HG03457 (cell line): ENCODE results near the gene CREB3L1.

Source experiments
- ATAC-seq: cut with Tn5 transposase; IDR thresholded peaks from one replicate; pipeline ENCODE4 v1.9.1; 2021; ENCODE audit warnings: moderate number of reproducible peaks; ENCODE audit not compliant: unreplicated experiment

Gene CREB3L1

GRCh38 chr11:46321757-46322156 lies 44.3 kb downstream of the CREB3L1 start:
- no peak for ATAC-seq

GRCh38 chr11:46322759-46323158 lies 45.3 kb downstream of the CREB3L1 start:
- no peak for ATAC-seq

- no peak for ATAC-seq
Measured at GRCh38 chr11:46326813-46327416, 49.5 kb downstream of the CREB3L1 start.

GRCh38 chr11:46327829-46328228 lies 50.4 kb downstream of the CREB3L1 start:
- no peak for ATAC-seq

- ATAC-seq = no peak
Measured at GRCh38 chr11:46330154-46330553, 52.7 kb downstream of the CREB3L1 start.

DNA sequence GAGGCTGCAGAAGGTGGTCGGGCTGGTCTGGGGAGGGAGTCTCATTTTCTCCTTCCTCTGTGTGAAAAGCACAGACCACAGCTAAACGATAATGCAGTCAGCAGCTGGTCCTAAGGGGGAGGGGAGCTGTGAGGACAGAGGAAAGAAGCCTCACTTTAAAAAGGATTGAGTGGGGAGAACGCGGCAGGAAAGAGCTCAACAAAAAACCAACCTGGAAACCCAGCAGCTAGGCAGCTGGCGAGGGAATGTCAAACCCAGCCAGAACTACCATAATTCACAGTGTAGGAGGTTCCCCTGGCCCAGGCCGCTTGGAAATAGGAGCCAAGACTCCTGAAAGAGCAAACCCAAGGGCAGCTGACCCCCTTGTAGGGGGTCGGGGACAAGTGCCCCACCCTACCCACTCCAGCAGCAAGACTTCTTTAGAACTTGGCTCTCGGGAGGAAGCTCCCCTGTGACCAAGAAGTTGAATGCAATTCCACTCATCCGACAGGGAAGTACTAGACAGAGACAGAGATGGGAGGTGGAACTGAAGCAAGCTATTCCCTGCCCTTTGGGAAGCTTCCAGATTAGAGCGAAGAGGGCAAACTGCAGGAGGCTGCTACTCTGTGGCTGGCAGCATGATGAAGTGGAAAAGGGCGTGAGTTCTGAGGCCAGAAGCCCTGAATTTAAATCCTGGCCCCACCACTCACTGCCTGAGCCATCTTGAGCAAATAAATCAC lies 53.3 kb downstream of the CREB3L1 start:
- ATAC-seq = no peak

DNA sequence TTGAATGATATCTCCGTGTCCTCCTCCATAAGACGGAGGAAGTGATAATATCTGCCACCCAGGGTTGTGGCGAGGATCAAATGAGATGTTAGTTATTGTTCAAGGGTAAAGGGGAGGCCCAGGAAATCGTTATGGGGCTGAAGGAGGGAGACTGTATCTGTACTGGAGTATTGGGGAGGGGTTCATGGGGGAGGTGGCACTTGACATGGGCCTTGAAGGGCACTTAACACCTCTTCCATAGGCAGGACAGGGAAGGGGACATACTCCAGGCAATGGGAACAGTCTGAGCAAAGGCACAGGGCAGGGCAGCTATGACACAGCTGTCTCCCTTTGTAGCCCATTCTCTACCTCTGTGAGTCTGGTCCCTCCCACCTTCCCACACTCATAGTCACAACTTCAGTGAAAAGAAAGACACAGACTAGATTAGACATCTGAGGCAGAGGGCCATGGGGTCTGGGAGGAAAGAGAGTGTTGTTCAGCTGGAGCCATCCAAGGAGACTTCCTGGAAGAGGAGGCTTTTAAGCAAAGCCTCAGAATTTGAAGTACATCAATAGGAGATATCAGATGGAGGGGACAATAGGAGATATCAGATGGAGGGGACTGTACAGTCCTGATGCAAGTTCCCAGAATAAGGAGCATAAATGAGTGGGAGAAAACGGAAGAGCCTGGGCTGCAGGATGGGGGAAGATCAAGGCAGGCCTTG lies 54.0 kb downstream of the CREB3L1 start:
- no peak for ATAC-seq

DNA sequence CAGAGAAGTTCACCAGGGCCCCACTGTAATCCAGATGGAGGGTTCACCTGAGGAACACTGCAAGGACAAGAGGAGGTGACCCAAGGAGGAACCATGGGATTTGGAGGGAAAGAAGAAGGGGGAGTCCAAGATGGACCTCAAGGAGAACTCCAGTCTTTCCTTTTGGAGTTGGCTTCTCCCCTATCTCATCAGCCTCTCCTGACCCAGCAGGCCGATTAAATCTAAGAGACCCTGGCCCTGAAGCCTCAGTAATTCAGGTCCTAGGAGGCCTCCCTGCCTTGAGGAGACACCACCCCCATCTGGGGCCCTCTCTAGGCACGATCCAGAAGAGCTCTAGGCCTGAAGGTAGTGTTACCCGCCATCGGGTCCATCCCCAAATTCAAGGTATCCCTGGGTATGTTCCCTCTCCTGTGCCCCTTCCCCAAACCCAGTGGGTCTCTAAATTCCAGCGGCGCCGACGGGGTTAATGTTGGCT lies 54.7 kb downstream of the CREB3L1 start:
- no peak for ATAC-seq

DNA sequence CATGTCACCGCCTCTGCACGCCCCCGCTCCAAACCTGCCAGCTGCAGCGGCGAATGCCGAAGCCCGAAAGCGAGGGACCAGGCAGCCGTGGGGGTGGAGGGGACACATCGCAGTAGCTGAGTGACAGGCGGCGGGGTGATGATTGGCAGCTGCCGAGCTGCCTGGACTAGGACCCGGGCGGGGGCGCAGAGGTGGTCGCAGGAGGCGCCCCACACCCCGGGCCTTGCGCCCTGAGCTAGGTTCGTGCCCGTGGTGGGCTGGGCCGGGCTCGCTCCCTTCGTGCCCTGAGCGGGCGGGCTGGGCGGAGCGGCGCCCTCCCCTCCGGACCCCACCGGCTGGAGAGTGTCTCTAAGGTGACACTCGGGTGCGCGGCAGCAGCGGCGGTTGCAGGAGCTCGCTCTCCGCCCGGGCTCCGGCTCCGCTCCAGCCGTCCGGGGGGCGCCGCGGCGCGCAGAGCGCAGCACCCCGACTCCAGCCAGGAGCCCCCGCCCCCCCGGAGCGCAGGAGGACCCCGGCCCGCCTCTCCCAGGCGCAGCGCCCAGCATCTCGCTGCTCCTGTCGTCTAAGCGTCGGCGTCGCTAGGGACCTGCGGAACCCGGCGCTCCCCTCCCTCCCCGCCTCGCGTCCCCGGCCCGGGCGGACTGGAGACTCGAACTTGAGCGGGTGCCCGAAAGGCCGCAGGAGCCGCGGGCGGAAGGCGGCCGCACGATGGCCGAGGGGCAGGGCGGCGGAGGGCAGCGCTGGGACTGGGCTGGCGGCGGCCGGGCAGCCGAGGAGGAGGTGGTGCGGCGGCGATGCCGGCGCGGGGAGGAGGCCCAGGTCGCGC lies 55.3 kb downstream of the CREB3L1 start:
- no peak for ATAC-seq

DNA sequence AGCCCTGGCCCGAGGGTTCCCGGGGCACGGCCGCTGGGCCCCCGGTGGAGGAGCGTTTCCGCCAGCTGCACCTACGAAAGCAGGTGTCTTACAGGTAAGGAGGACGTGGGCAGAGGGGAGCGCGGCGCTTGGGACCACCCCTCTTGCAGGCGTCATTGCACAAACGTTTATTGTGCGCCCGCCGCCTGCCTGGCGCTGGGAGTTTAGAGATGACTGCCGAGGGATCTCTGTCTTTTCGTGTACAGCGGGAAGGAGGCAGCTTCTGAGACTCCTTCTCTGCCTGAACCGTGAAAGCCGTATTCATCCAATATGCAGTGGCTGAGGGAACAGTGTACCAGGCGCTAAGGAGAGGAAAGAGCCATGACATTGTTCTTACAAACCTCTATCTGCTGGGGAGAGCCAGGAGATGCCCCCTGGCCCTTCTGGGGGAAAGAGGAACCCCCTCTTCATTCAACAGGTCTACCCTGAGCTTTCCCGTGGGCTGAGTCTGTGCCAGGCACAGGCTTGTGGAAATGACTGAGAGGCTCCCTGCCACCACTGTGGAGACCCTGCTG lies 56.0 kb downstream of the CREB3L1 start:
- ATAC-seq = no peak

DNA sequence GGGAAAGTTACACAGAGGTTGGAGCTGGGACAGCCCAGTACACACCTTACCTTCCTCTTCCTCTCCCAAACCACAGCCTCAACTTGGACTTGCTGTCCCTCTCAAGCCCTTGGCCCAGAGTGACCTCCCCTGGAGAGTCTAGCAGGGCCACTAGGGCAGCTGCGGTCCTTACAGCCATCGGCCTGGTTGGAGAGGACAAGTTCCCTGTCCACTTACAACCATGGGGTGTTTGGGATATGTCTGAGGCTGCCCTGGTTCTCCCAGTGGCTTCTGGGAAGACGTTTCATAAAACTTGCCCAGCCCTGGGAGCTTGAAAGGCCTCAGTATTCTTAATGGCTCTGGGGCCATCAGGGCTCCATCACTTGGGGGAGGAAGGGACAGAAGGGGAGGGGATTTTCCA lies 56.7 kb downstream of the CREB3L1 start:
- no peak for ATAC-seq

GRCh38 chr11:46335271-46335670 lies 57.8 kb downstream of the CREB3L1 start:
- no peak for ATAC-seq

GRCh38 chr11:46335890-46336562 lies 58.6 kb downstream of the CREB3L1 start:
- ATAC-seq = no peak

- ATAC-seq = no peak
Measured at GRCh38 chr11:46336563-46337180, 59.2 kb downstream of the CREB3L1 start.

- no peak for ATAC-seq
Measured at GRCh38 chr11:46337626-46338345, 60.3 kb downstream of the CREB3L1 start.

DNA sequence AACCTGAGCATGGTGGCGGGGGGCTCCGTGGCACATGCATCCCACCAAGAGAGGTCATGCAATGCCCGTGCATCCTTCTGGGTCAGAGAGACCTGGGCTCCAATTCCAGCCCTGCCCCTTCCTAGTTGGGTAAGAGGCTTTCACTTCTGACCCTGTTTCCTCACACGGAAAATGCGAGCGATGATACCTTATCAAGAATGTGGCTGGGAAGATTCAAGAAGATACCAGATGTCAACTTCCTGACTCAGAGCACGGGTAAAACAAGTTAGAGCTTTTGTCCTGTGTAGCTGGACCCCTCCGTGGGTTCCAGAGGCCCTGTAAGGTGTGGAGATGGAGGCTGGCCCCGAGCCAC lies 61.1 kb downstream of the CREB3L1 start:
- no peak for ATAC-seq

DNA sequence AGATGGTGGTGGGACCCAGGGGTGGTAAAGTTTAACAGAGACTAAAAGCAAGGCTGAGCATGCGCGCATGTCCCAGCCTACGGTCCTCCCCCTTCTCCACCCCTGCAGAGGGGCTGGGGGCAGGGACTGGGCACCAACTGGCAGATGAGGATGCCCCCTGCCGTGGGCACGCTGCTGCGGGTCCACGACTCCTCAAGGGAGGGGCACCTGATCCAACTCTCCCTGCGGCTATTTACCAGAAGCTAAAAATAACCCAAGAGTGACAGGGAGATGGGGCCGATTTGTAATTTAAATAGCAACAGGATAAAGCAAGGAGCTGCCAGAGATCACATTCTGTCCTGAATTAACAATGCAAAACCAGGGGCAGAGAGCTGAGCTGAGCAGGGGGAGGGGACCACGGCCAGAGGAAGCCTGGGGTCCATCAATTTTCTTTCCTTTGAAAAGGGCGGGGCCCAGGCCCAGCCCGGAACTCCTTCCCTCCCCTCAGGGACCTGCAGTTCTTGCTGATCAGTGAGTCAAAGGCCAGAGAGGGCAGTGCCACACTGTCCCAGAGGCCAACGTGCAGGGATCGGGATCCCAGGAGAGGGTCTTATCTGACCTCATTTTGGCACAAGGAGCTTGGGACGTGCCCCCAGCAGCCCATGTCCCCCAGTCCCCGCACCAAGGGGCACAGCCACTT lies 61.7 kb downstream of the CREB3L1 start:
- ATAC-seq = no peak

DNA sequence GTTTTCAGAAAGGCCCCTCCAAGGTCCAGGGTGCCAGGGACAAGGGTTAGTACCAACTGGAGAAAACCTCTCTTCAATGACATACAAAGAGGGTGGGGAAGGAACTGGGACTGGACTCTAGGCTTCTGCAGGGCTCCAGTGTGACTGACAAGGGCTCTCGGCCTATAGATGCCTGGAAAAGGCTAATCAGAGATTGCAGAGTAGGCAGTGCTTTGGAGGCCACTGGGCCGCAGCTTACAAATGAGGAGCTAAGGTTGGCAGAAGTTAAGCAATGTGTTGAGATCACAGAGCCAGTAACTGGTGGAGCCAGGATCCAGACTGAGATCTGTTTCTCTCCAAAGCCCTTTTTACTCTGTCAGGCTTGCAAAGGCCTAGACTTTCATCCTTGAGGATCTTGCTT lies 62.4 kb downstream of the CREB3L1 start:
- no peak for ATAC-seq

DNA sequence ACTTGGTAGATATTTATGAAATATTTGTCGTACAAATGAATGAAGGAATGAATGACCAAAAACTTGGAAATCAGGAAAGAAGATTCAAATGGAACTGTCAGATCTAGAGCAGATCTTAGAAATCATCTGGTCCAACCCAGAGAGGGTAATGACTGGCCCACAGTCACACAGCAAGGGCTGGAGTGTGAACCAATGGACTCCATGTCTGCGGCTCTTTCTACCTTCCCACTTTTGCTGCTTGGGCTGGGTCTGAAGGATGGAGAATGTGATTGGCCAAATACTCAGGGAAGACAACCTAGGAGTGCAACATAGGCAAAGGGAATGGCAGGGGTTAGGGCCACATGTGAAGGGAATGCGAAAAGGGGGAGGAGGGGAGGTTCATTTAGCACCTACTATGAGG lies 64.0 kb downstream of the CREB3L1 start:
- no peak for ATAC-seq
